CD14-positive monocyte (primary cell): ENCODE measurements around the gene ADPRS. TPM values are rescaled to one million over a fixed set of nuclear protein-coding genes. Genes with fewer than 3 reads are reported as not detected.

Experiments
- DNase-seq, 3 donors: peaks; one replicate each; pipeline ENCODE4 v3.0.0-alpha.2; 2011 to 2022
- H2AFZ ChIP-seq: 2 replicates; pipeline ENCODE4 v1.6.0; 2012; ENCODE audit warnings: mild to moderate bottlenecking, low read depth, low read length, inconsistent platforms; ENCODE audit not compliant: insufficient read depth, poor library complexity, severe bottlenecking
- H3K27ac ChIP-seq, 2 donors: 1 replicate in 1 of 2; 2 replicates in 1 of 2; pipeline ENCODE4 v1.5.1; 2012 to 2013; ENCODE audit warnings: low read length in 2 of 2, control low read depth in 1 of 2, inconsistent platforms in 1 of 2, low read depth in 1 of 2, mild to moderate bottlenecking in 1 of 2
- H3K27me3 ChIP-seq, 2 donors: one replicate each; pipeline versions ENCODE4 v1.6.0 to v1.6.1; 2011 to 2013; ENCODE audit warnings: low read length in 2 of 2; ENCODE audit not compliant: control insufficient read depth in 2 of 2, insufficient read depth in 2 of 2
- H3K36me3 ChIP-seq, 2 donors: replicated peaks in 1 of 2; 1 replicate in 1 of 2; 2 replicates in 1 of 2; pipeline versions ENCODE4 v1.5.1 to v1.6.1; 2012 to 2013; ENCODE audit warnings: low read length in 2 of 2, control low read depth in 1 of 2, inconsistent platforms in 1 of 2, mild to moderate bottlenecking in 1 of 2; ENCODE audit not compliant: insufficient read depth in 2 of 2, control insufficient read depth in 1 of 2
- H3K4me1 ChIP-seq, 2 donors: 1 replicate in 1 of 2; 2 replicates in 1 of 2; pipeline versions ENCODE4 v1.5.1 to v1.6.1; 2012 to 2013; ENCODE audit warnings: low read length in 2 of 2, control low read depth in 1 of 2, inconsistent platforms in 1 of 2, mild to moderate bottlenecking in 1 of 2, moderate library complexity in 1 of 2; ENCODE audit not compliant: insufficient read depth in 2 of 2, control insufficient read depth in 1 of 2
- H3K4me2 ChIP-seq: replicated peaks from 2 replicates; pipeline ENCODE3; 2012; ENCODE audit warnings: low read length, moderate library complexity, mild to moderate bottlenecking; ENCODE audit not compliant: poor library complexity, severe bottlenecking; ENCODE audit errors: extremely low read depth
- H3K4me3 ChIP-seq, 3 experiments: fragments of 200-600 bp in 1 of 3; sonication (generic) in 1 of 3; replicated peaks in 1 of 3; 1 replicate in 2 of 3; 2 replicates in 1 of 3; pipeline ENCODE4 v1.5.1; 2011 to 2013; ENCODE audit warnings: low read length in 3 of 3, mild to moderate bottlenecking in 3 of 3, control low read depth in 2 of 3, low read depth in 2 of 3, inconsistent platforms in 1 of 3, moderate library complexity in 1 of 3
- H3K79me2 ChIP-seq: 2 replicates; pipeline ENCODE4 v1.6.0; 2012; ENCODE audit warnings: mild to moderate bottlenecking, control low read depth, inconsistent platforms, low read length, moderate library complexity; ENCODE audit not compliant: insufficient read depth
- H3K9ac ChIP-seq: 2 replicates; pipeline ENCODE4 v1.6.0; 2017; ENCODE audit warnings: low read length, mild to moderate bottlenecking; ENCODE audit not compliant: insufficient read depth, poor library complexity, severe bottlenecking
- H3K9me3 ChIP-seq, 2 donors: replicated peaks in 1 of 2; 1 replicate in 1 of 2; 2 replicates in 1 of 2; pipeline versions ENCODE4 v1.5.1 to v1.6.1; 2012 to 2013; ENCODE audit warnings: low read length in 2 of 2, control low read depth in 1 of 2; ENCODE audit not compliant: control insufficient read depth in 1 of 2, insufficient read depth in 1 of 2
- H4K20me1 ChIP-seq: 2 replicates; pipeline ENCODE4 v1.6.0; 2012; ENCODE audit warnings: mild to moderate bottlenecking, low read length, control low read depth, moderate library complexity; ENCODE audit not compliant: insufficient read depth
- H3K27ac Mint-ChIP-seq, 7 donors: one replicate each; pipeline ENCODE4 v1.8.0; 2020; ENCODE audit warnings: mild to moderate bottlenecking in 7 of 7, mixed read lengths in 7 of 7, moderate library complexity in 6 of 7, inconsistent platforms in 2 of 7
- H3K27me3 Mint-ChIP-seq, 3 donors: one replicate each; pipeline ENCODE4 v1.8.0; 2021 to 2022; ENCODE audit warnings: low read depth in 3 of 3, mild to moderate bottlenecking in 3 of 3, mixed read lengths in 3 of 3, moderate library complexity in 3 of 3, inconsistent platforms in 1 of 3
- H3K36me3 Mint-ChIP-seq, 2 donors: one replicate each; pipeline ENCODE4 v1.8.0; 2020; ENCODE audit warnings: mixed read lengths in 2 of 2, inconsistent platforms in 1 of 2, mild to moderate bottlenecking in 1 of 2
- H3K4me1 Mint-ChIP-seq: one replicate; pipeline ENCODE4 v1.8.0; 2020; ENCODE audit warnings: mild to moderate bottlenecking, mixed read lengths
- H3K4me3 Mint-ChIP-seq, 2 donors: one replicate each; pipeline ENCODE4 v1.8.0; 2020; ENCODE audit warnings: mild to moderate bottlenecking in 2 of 2, mixed read lengths in 2 of 2, moderate library complexity in 1 of 2
- H3K9me3 Mint-ChIP-seq, 7 donors: one replicate each; pipeline ENCODE4 v1.8.0; 2020 to 2022; ENCODE audit warnings: mixed read lengths in 7 of 7, mild to moderate bottlenecking in 6 of 7, moderate library complexity in 6 of 7, inconsistent platforms in 2 of 7
- CTCF ChIP-seq: fragments of 200-600 bp; IDR thresholded peaks from one replicate; pipeline ENCODE4 v1.8.0; 2022; ENCODE audit warnings: antibody characterized with exemption, mild to moderate bottlenecking
- WGBS: methylation state at CpG from one replicate; pipeline ENCODE4 v1.1.5; 2013; ENCODE audit warnings: missing lambda C conversion rate; ENCODE audit not compliant: insufficient coverage; 5-methylcytosine and 5-hydroxymethylcytosine counted together
- intact Hi-C, 2 donors: fragments of 100-400 bp; cut with micrococcal nuclease; formaldehyde crosslinking; loops; one replicate each; pipeline versions ENCODE4 v1.15.0 to v1.15.1; 2023
- polyA plus RNA-seq, 3 donors: library from polyadenylated mRNA; depleted of rRNA in 1 of 3; unstranded in 2 of 3; stranded (reverse) in 1 of 3; fragments of 300-500 nt in 2 of 3; fragments of >200 nt in 1 of 3; fragmentation: Illumina TruSeq in 2 of 3; gene quantifications; 1 replicate in 2 of 3; 2 replicates in 1 of 3; pipeline ENCODE4 v1.2.3, GENCODE V29; 2012 to 2021

The ADPRS gene
- polyA plus RNA-seq, 3 donors = 13.4 to 30.6 (median 21.9) TPM

- H3K4me1 Mint-ChIP-seq = peaks cover 16% of the 10 kb centered on the region
- H3K9ac ChIP-seq = no peak overlapping the region
- no CpG with 5 or more reads among the region's 1 CpG for WGBS
- H3K9me3 ChIP-seq = no peaks in the 10 kb centered on the region
- no peak overlapping the region for H3K4me3 ChIP-seq
- no peak overlapping the region for H3K4me2 ChIP-seq
- intact Hi-C loops = no loop called here
- peaks cover 42 to 46% of the 10 kb centered on the region in 2 donors for H3K36me3 Mint-ChIP-seq
- H3K27me3 ChIP-seq = no peaks in the 10 kb centered on the region
- peaks cover 41 to 51% of the 10 kb centered on the region in 2 donors for H3K36me3 ChIP-seq
- H4K20me1 ChIP-seq = peaks cover 21% of the 10 kb centered on the region
- H3K27ac Mint-ChIP-seq = peak overlapping the region in 2 of 7 donors; percentile 9 to 21
- H3K4me1 ChIP-seq = peaks cover 7 to 8% of the 10 kb centered on the region in 2 donors
- H3K79me2 ChIP-seq = peaks cover 21% of the 10 kb centered on the region
- TF ChIP-seq CTCF = no peak
- no peak for DNase-seq
- H3K27me3 Mint-ChIP-seq = peaks cover 0 to 1% (median 0%) of the 10 kb centered on the region in 3 donors
- no peak overlapping the region for H2AFZ ChIP-seq
- H3K9me3 Mint-ChIP-seq = no peaks in the 10 kb centered on the region
- H3K27ac ChIP-seq = no peak overlapping the region
- H3K4me3 Mint-ChIP-seq = no peak overlapping the region
Measured at GRCh38 chr1:36136535-36136934, 47.8 kb downstream of the ADPRS start.

- H4K20me1 ChIP-seq = peaks cover 27% of the 10 kb centered on the region
- no peak overlapping the region for H3K4me2 ChIP-seq
- peaks cover 44 to 48% of the 10 kb centered on the region in 2 donors for H3K36me3 Mint-ChIP-seq
- 100% methylated on average over 1 of the region's 5 CpGs for WGBS
- H3K27me3 Mint-ChIP-seq = peaks cover 0 to 1% (median 0%) of the 10 kb centered on the region in 3 donors
- no peak overlapping the region for H3K4me3 Mint-ChIP-seq
- peaks cover 41 to 51% of the 10 kb centered on the region in 2 donors for H3K36me3 ChIP-seq
- intact Hi-C loops = no loop called here
- peaks cover 27% of the 10 kb centered on the region for H3K79me2 ChIP-seq
- no peak overlapping the region for H2AFZ ChIP-seq
- H3K9me3 ChIP-seq = no peaks in the 10 kb centered on the region
- H3K4me3 ChIP-seq = no peak overlapping the region
- H3K9me3 Mint-ChIP-seq = no peaks in the 10 kb centered on the region
- peak overlapping the region in 1 of 7 donors; percentile 62 for H3K27ac Mint-ChIP-seq
- no peak overlapping the region for H3K27ac ChIP-seq
- peaks cover 21% of the 10 kb centered on the region for H3K4me1 Mint-ChIP-seq
- no peak for DNase-seq
- H3K27me3 ChIP-seq = no peaks in the 10 kb centered on the region
- H3K9ac ChIP-seq = no peak overlapping the region
- TF ChIP-seq CTCF = no peak
- H3K4me1 ChIP-seq = peaks cover 9 to 12% of the 10 kb centered on the region in 2 donors
Measured at GRCh38 chr1:36137226-36137625, 48.5 kb downstream of the ADPRS start.
